A549 (cell line): ENCODE results near the gene RHOD. TPM values are rescaled to one million over a fixed set of nuclear protein-coding genes. Genes with fewer than 3 reads are reported as not detected.

Source experiments
- ATAC-seq, 2 experiments: fragments of 200-7000 bp in 1 of 2; fragments of >200 bp in 1 of 2; cut with Nextera tagmentation in 1 of 2; cut with Tn5 transposase in 1 of 2; 3 replicates each; pipeline versions ENCODE4 v1.8.0 to v1.9.1; 2018 to 2020; ENCODE audit warnings: mild to moderate bottlenecking in 1 of 2, moderate library complexity in 1 of 2
- CTCF ChIA-PET: fragments of 300-600 bp; sonication (Branson Sonifier 250); formaldehyde crosslinking; extraction: SDS; loops from one replicate; lab custom pipeline; 2021; ENCODE audit warnings: antibody characterized with exemption, inconsistent platforms; lab: Yijun Ruan, JAX
- POLR2A ChIA-PET: fragments of 350-600 bp; formaldehyde crosslinking; extraction: SDS; loops from one replicate; lab custom pipeline; 2021; ENCODE audit warnings: antibody characterized with exemption, inconsistent platforms; lab: Yijun Ruan, JAX
- DNase-seq, 2 experiments: peaks; one replicate each; pipeline versions ENCODE4 v3.0.0 to v3.0.0-alpha.2; 2011 to 2016; ENCODE audit warnings: low read depth in 1 of 2, low spot score in 1 of 2
- FAIRE-seq: peaks from 2 replicates; lab custom pipeline; 2011; peaks lifted over from hg19 to GRCh38; lab: Jason Lieb, UNC
- H3K27ac ChIP-seq, 2 experiments: fragments of >200 bp; sonication (Bioruptor Twin); formaldehyde crosslinking; 3 replicates each; pipeline ENCODE4 v1.5.1; 2016 to 2017
- H3K4me1 ChIP-seq: fragments of >200 bp; sonication (Bioruptor Twin); formaldehyde crosslinking; 3 replicates; pipeline ENCODE4 v1.6.1; 2016
- H3K4me2 ChIP-seq: fragments of >200 bp; sonication (Bioruptor Twin); formaldehyde crosslinking; 3 replicates; pipeline ENCODE4 v1.6.1; 2016
- H3K4me3 ChIP-seq: fragments of >200 bp; sonication (Bioruptor Twin); formaldehyde crosslinking; 3 replicates; pipeline ENCODE4 v1.5.1; 2016
- H3K9me3 ChIP-seq: fragments of >200 bp; sonication (Bioruptor Twin); formaldehyde crosslinking; 3 replicates; pipeline ENCODE4 v1.6.1; 2016
- CBX2 ChIP-seq: fragments of 200-600 bp; sonication (generic); IDR thresholded peaks from 2 replicates; pipeline ENCODE4 v1.6.1; 2016; ENCODE audit warnings: low read depth, mild to moderate bottlenecking, borderline replicate concordance
- CBX8 ChIP-seq: fragments of 200-600 bp; sonication (generic); IDR thresholded peaks from 2 replicates; pipeline ENCODE4 v1.6.1; 2016
- CEBPB ChIP-seq, 2 experiments: fragments of >200 bp in 1 of 2; sonication (Bioruptor Twin) in 1 of 2; formaldehyde crosslinking in 1 of 2; IDR thresholded peaks; 2 replicates each; pipeline ENCODE4 v1.6.1; 2012 to 2016
- CHD2 ChIP-seq: fragments of 150-350 bp; IDR thresholded peaks from 2 replicates; pipeline ENCODE4 v1.6.1; 2014; ENCODE audit warnings: low read length; ENCODE audit not compliant: partially characterized antibody
- CHD4 ChIP-seq: fragments of 200-600 bp; sonication (generic); IDR thresholded peaks from 2 replicates; pipeline ENCODE4 v1.6.1; 2016; ENCODE audit warnings: antibody characterized with exemption, mild to moderate bottlenecking, borderline replicate concordance
- CTCF ChIP-seq: fragments of >200 bp; sonication (Bioruptor Twin); formaldehyde crosslinking; IDR thresholded peaks from 3 replicates; pipeline ENCODE4 v1.5.1; 2016
- E2F6 ChIP-seq: IDR thresholded peaks from 2 replicates; pipeline ENCODE4 v1.6.1; 2012; ENCODE audit warnings: low read depth, borderline replicate concordance
- EHMT2 ChIP-seq: fragments of 200-600 bp; sonication (generic); IDR thresholded peaks from 2 replicates; pipeline ENCODE4 v1.6.1; 2016; ENCODE audit warnings: antibody characterized with exemption, low read depth, mild to moderate bottlenecking, moderate library complexity
- FOSL2 ChIP-seq, 2 experiments: fragments of 450-650 bp in 1 of 2; fragments of >200 bp in 1 of 2; sonication (Bioruptor Twin) in 1 of 2; formaldehyde crosslinking; IDR thresholded peaks; 2 replicates each; pipeline versions ENCODE4 v1.5.0 to v1.6.1; 2016 to 2020; ENCODE audit warnings: mild to moderate bottlenecking in 1 of 2, moderate library complexity in 1 of 2
- GATA3 ChIP-seq: IDR thresholded peaks from 2 replicates; pipeline ENCODE4 v1.6.1; 2012; ENCODE audit warnings: borderline replicate concordance
- HEYL ChIP-seq: fragments of 250-450 bp; sonication (Bioruptor Pico); IDR thresholded peaks from 2 replicates; pipeline ENCODE4 v1.8.0; 2021; ENCODE audit warnings: mild to moderate bottlenecking, moderate library complexity
- JUN ChIP-seq, 2 experiments: fragments of >200 bp; sonication (Bioruptor Twin); formaldehyde crosslinking; IDR thresholded peaks; 2 replicates in 1 of 2; 3 replicates in 1 of 2; pipeline ENCODE4 v1.6.1; 2016 to 2017
- KDM5A ChIP-seq: fragments of 200-600 bp; sonication (generic); IDR thresholded peaks from 2 replicates; pipeline ENCODE4 v1.6.1; 2016; ENCODE audit warnings: antibody characterized with exemption, mild to moderate bottlenecking
- MAX ChIP-seq: IDR thresholded peaks from 2 replicates; pipeline ENCODE4 v1.6.1; 2012
- MAZ ChIP-seq: fragments of 150-350 bp; IDR thresholded peaks from 2 replicates; pipeline ENCODE4 v1.6.1; 2014; ENCODE audit warnings: antibody characterized with exemption, low read depth, low read length, borderline replicate concordance
- PHF8 ChIP-seq: fragments of 200-600 bp; sonication (generic); IDR thresholded peaks from 2 replicates; pipeline ENCODE4 v1.6.1; 2016; ENCODE audit warnings: low read depth, mild to moderate bottlenecking, antibody characterized with exemption, moderate library complexity, borderline replicate concordance
- POLR2A ChIP-seq: IDR thresholded peaks from 2 replicates; pipeline ENCODE4 v1.6.1; 2012; ENCODE audit warnings: mild to moderate bottlenecking, low read length
- POLR2AphosphoS2 ChIP-seq: conservative IDR thresholded peaks from 2 replicates; pipeline ENCODE4 v1.6.1; 2012; ENCODE audit warnings: low read length, improper control_type of control experiment, inconsistent platforms
- RAD21 ChIP-seq, 2 experiments: fragments of >200 bp in 1 of 2; sonication (Bioruptor Twin) in 1 of 2; formaldehyde crosslinking in 1 of 2; IDR thresholded peaks in 1 of 2; conservative IDR thresholded peaks in 1 of 2; 2 replicates in 1 of 2; 3 replicates in 1 of 2; pipeline ENCODE4 v1.6.1; 2012 to 2018; ENCODE audit warnings: inconsistent platforms in 1 of 2
- RARB ChIP-seq: fragments of 250-450 bp; sonication (Bioruptor Pico); IDR thresholded peaks from 2 replicates; pipeline ENCODE4 v1.8.0; 2021; ENCODE audit warnings: mild to moderate bottlenecking, moderate library complexity
- RFX5 ChIP-seq: fragments of 450-650 bp; IDR thresholded peaks from 2 replicates; pipeline ENCODE4 v1.7.1; 2014; ENCODE audit warnings: antibody characterized with exemption, mild to moderate bottlenecking, moderate library complexity
- SMC3 ChIP-seq: fragments of >200 bp; sonication (Bioruptor Twin); formaldehyde crosslinking; IDR thresholded peaks from 3 replicates; pipeline ENCODE4 v1.6.1; 2018; ENCODE audit warnings: inconsistent platforms
- SREBF2 ChIP-seq: fragments of 450-650 bp; IDR thresholded peaks from 2 replicates; pipeline ENCODE4 v1.6.1; 2014; ENCODE audit warnings: mild to moderate bottlenecking, moderate library complexity
- USF2 ChIP-seq: fragments of 450-650 bp; IDR thresholded peaks from 2 replicates; pipeline ENCODE4 v1.6.1; 2014; ENCODE audit warnings: antibody characterized with exemption
- ZFP36 ChIP-seq: fragments of 450-650 bp; IDR thresholded peaks from 2 replicates; pipeline ENCODE4 v1.6.1; 2014; ENCODE audit warnings: borderline replicate concordance; ENCODE audit not compliant: partially characterized antibody
- WGBS: methylation state at CpG from one replicate; pipeline ENCODE4 v1.1.6; 2017; ENCODE audit errors: missing lambda C conversion rate; 5-methylcytosine and 5-hydroxymethylcytosine counted together
- polyA plus RNA-seq, 4 experiments: library from polyadenylated mRNA; depleted of rRNA in 3 of 4; stranded (reverse); fragments of >200 nt; fragmentation: RNase III in 1 of 4; extraction: RNeasy Plus Mini Kit Qiagen cat#74134 plus additional on column Dnase treatment in 1 of 4; gene quantifications; 2 replicates in 3 of 4; 3 replicates in 1 of 4; pipeline ENCODE4 v1.2.3, GENCODE V29; 2011 to 2017

RHOD gene
- polyA plus RNA-seq, 2 of the 4 experiments (the other 2 are of a cell fraction), result 13.6 to 33.2 TPM

GRCh38 chr11:67118181-67118766 is 61.6 kb downstream of the RHOD start (continued):
- TF ChIP-seq USF2, result no peak
- TF ChIP-seq EHMT2, result no peak
- TF ChIP-seq POLR2AphosphoS2, result no peak
- no peak for TF ChIP-seq GATA3
- no peak for TF ChIP-seq FOSL2 (IDR thresholded peaks at IDR 0.05)
- TF ChIP-seq FOSL2 (CRISPR knock-in tag; IDR thresholded peaks at IDR 0.05), result no peak
- no peak for TF ChIP-seq CHD2
- TF ChIP-seq CBX2, result no peak
- TF ChIP-seq RAD21 (conservative IDR thresholded peaks at IDR 0.05 in 1 of 2, IDR thresholded peaks at IDR 0.05 in 1 of 2), result no peak
- TF ChIP-seq CHD4, result no peak
- TF ChIP-seq SMC3, result no peak
- TF ChIP-seq RFX5, result no peak
- no peak for TF ChIP-seq SREBF2
- no peak for TF ChIP-seq CEBPB (IDR thresholded peaks at IDR 0.05)
- TF ChIP-seq ZFP36, result no peak

- WGBS, result 0% methylated on average over 8 of the region's 97 CpGs
- CTCF ChIA-PET, result interaction anchor here (0.6 to 4.2 kb wide), 22 partner anchors 9 to 257 kb away, joined by 3 to 17 read pairs (median 4); no protein-coding TSS in a partner anchor
- peaks cover 39% of the 10 kb centered on the region for H3K4me1 ChIP-seq
- no peak for FAIRE-seq
- peak; percentile 99 to 100 for DNase-seq
- H3K9me3 ChIP-seq, result no peaks in the 10 kb centered on the region
- ATAC-seq, result peak; percentile 75 to 85
- H3K27ac ChIP-seq, result peak within 1 kb of the TSS; percentile 99 to 100
- peak within 1 kb of the TSS; percentile 99 for H3K4me2 ChIP-seq
- TF ChIP-seq HEYL (CRISPR knock-in tag) (no peak), MAX (peak; percentile 40), CBX8 (no peak), RAD21 (conservative IDR thresholded peaks at IDR 0.05 in 1 of 2, IDR thresholded peaks at IDR 0.05 in 1 of 2) (peak; percentile 7 to 59; a peak in 3 of 5 replicates), RARB (CRISPR knock-in tag) (no peak), SMC3 (peak; percentile 64), MAZ (peak; percentile 45; the same call in 1 of the 2 replicates), JUN (IDR thresholded peaks at IDR 0.05) (peak; percentile 45 to 67; a peak in 3 of 5 replicates), KDM5A (0 out of 2 replicates have a peak, but pooled peaks have one; percentile 41), E2F6 (no peak; the same call in 1 of the 2 replicates), CTCF (peak; percentile 38), PHF8 (peak; percentile 42; the same call in 1 of the 2 replicates), POLR2A (peak; percentile 45)
- peak within 1 kb of the TSS; percentile 86 for H3K4me3 ChIP-seq
- POLR2A ChIA-PET, result interaction anchor here (0.6 to 1.7 kb wide), 9 partner anchors 10 to 255 kb away, joined by 3 to 4 read pairs (median 3); partner anchors contain the start of gene CLCF1
Observed at GRCh38 chr11:67118801-67119584, 62.3 kb downstream of the RHOD start, which contains the start of gene KDM2A. KDM2A (plus strand) TSS chr11:67119263; CDS start chr11:67121317, 2,054 bp downstream.
